Hematopoietic multipotent progenitor cell treated with erythropoietin and hydrocortisone succinate and interleukin-3 and kit ligand, for 15 days (in vitro differentiated cells): ENCODE measurements around the gene RNASE11.
"Not testable (repeated sequence)": the region's sequence is repeated elsewhere in the genome, so short reads cannot be mapped to it uniquely, and the experiment has no call there.

Experiments used
- DNase-seq: peaks from one replicate; pipeline ENCODE4 v3.0.0-alpha.2; 2015; ENCODE audit warnings: low spot score

Gene RNASE11

GRCh38 chr14:20580242-20580641 lies 7.6 kb downstream of the RNASE11 start:
- DNase-seq, result no peak

GRCh38 chr14:20578784-20579502 lies 8.9 kb downstream of the RNASE11 start:
- no peak for DNase-seq

- no peak for DNase-seq
These were observed 9.5 kb downstream of the RNASE11 start for GRCh38 chr14:20578325-20578724.

- DNase-seq, result not testable (repeated sequence)
These were observed 15.3 kb downstream of the RNASE11 start for GRCh38 chr14:20572382-20572990.

GRCh38 chr14:20570720-20571119 lies 17.1 kb downstream of the RNASE11 start:
- not testable (repeated sequence) for DNase-seq

- not testable (repeated sequence) for DNase-seq
These were observed 17.9 kb downstream of the RNASE11 start for GRCh38 chr14:20569865-20570264.

GRCh38 chr14:20569066-20569465 lies 18.7 kb downstream of the RNASE11 start:
- no peak for DNase-seq

GRCh38 chr14:20568393-20568792 lies 19.4 kb downstream of the RNASE11 start:
- no peak for DNase-seq

GRCh38 chr14:20567199-20567598 lies 20.6 kb downstream of the RNASE11 start:
- DNase-seq, result not testable (repeated sequence)

- no peak for DNase-seq
These were observed 23.3 kb downstream of the RNASE11 start for GRCh38 chr14:20564501-20564997.

GRCh38 chr14:20563971-20564370 lies 23.8 kb downstream of the RNASE11 start:
- no peak for DNase-seq

- no peak for DNase-seq
These were observed 26.8 kb downstream of the RNASE11 start, which contains the start of gene RNASE9 for GRCh38 chr14:20560961-20561360. Gene RNASE9, minus strand, starts transcription at chr14:20561047.

- DNase-seq, result no peak
These were observed 28.3 kb downstream of the RNASE11 start for GRCh38 chr14:20559461-20559904.

GRCh38 chr14:20557212-20557542 lies 30.6 kb downstream of the RNASE11 start:
- no peak for DNase-seq

- no peak for DNase-seq
These were observed 31.1 kb downstream of the RNASE11 start for GRCh38 chr14:20556500-20557211.

- DNase-seq, result no peak
These were observed 32.0 kb downstream of the RNASE11 start for GRCh38 chr14:20555845-20556244.

- no peak for DNase-seq
These were observed 34.8 kb downstream of the RNASE11 start for GRCh38 chr14:20553024-20553423.

- DNase-seq, result no peak
These were observed 36.2 kb downstream of the RNASE11 start for GRCh38 chr14:20551606-20552005.

GRCh38 chr14:20550926-20551325 lies 36.9 kb downstream of the RNASE11 start:
- no peak for DNase-seq

GRCh38 chr14:20548414-20549158 lies 39.2 kb downstream of the RNASE11 start:
- DNase-seq, result no peak

GRCh38 chr14:20546877-20547276 lies 40.9 kb downstream of the RNASE11 start:
- DNase-seq, result no peak

- no peak for DNase-seq
These were observed 47.9 kb downstream of the RNASE11 start for GRCh38 chr14:20539906-20540305.
